ENCODE measurements around the gene ALKBH8.
A peak's percentile ranks its signal among the peaks of the same experiment; 100 is the strongest.
"Not testable (repeated sequence)": the region's sequence is repeated elsewhere in the genome, so short reads cannot be mapped to it uniquely, and the experiment has no call there.

The ALKBH8 gene

DNA sequence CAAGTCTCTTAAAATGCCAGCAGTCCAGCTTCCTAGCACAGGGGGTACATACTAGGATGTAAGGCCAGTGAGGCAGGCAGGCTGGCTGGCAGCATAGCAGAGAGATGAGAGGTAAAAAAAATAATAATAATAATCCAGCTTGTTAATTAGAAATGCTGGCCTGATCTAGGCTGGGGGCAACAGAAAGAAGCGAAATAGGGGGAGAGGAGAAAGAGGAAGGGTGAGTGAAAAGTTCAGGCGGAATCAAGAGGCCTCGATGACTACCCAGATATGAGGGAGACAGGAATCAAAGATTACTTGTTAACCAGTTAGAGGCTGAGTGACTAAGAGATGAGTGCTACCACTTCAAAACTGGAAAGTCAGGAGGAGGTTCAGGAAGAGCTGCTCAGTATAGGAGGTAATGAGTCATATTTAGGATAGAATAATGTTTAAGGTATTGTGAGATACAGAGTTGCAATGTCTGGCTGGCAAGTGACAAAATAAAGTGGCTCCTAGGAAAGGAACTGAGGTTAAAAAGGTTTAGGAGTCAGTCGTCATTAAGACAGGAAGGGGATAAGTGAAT lies 2.8 kb downstream of the ALKBH8 start:
- Mint-ChIP-seq H3K4me1 (ENCODE audit: low read depth) (peaks cover 62% of the 10 kb centered on the region), H3K4me3 (peak overlapping the region; percentile 63), H3K27me3 (no peaks in the 10 kb centered on the region), H3K36me3 (peaks cover 3% of the 10 kb centered on the region), H3K9me3 (ENCODE audit: low read depth) (no peaks in the 10 kb centered on the region), H3K27ac (peak overlapping the region; percentile 70)

DNA sequence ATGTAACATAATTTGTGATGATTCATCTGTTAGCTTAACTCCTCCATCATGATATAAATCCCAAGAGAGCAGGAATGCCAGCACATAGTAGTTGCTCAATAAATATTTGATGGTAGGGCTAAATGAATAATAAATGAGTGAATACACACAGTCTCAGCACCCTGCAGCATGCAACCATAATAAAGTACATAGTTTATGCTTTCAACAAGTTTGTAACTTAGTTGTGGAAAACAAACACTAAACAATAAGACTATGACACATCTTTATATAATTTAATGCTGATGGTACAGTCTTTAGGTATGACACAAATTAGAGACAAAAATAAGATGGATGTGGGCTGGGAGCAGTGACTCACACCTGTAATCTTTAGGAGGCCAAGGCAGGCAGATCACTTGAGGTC lies 3.8 kb downstream of the ALKBH8 start:
- H3K27me3 Mint-ChIP-seq = no peaks in the 10 kb centered on the region
- peak overlapping the region; percentile 70 for H3K27ac Mint-ChIP-seq
- peaks cover 56% of the 10 kb centered on the region for H3K4me1 Mint-ChIP-seq (ENCODE audit: low read depth)
- no peaks in the 10 kb centered on the region for H3K9me3 Mint-ChIP-seq (ENCODE audit: low read depth)
- peaks cover 3% of the 10 kb centered on the region for H3K36me3 Mint-ChIP-seq
- peak overlapping the region; percentile 62 for H3K4me3 Mint-ChIP-seq

DNA sequence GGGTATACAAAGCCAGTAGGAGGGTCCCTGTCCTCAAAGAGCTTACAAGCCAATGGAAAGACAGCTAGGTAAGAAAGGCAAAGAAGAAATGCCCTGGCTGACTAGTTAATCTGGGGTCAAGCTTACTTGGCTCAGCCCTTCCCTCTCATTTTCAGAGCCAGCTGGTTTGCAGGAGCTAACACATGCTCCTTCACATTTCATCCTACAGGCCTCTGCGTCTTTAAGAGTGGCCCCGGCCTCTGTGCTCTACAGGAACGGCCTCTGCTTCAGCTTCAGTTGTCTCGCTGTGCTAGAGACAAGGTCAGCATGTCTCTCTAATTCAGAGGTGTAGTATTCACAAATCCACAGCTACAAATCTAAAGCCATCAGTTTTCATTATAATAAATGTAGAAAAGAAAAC lies 15.2 kb downstream of the ALKBH8 start:
- Mint-ChIP-seq H3K4me3 (no peak overlapping the region), H3K36me3 (peaks cover 14% of the 10 kb centered on the region), H3K27me3 (no peaks in the 10 kb centered on the region), H3K4me1 (ENCODE audit: low read depth) (peaks cover 7% of the 10 kb centered on the region), H3K27ac (no peak overlapping the region), H3K9me3 (ENCODE audit: low read depth) (no peaks in the 10 kb centered on the region)

DNA sequence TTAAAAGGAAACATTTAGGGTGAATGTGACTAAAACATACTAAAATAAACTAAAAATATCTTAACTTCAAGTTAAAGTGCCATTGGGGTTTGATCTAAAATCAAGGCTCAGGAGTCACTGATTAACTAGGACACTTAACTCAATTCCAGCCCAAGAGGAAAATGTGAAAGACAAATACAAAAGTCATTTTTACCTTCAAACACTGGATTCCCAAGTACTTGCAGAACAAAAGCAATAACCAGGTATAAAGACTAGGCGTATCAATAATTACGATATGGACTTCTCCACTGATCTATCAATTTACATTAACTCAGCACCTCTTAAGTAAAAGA lies 15.6 kb downstream of the ALKBH8 start:
- Mint-ChIP-seq H3K36me3 (peaks cover 14% of the 10 kb centered on the region), H3K27me3 (no peaks in the 10 kb centered on the region), H3K9me3 (ENCODE audit: low read depth) (no peaks in the 10 kb centered on the region), H3K4me1 (ENCODE audit: low read depth) (peaks cover 11% of the 10 kb centered on the region), H3K4me3 (no peak overlapping the region), H3K27ac (no peak overlapping the region)

DNA sequence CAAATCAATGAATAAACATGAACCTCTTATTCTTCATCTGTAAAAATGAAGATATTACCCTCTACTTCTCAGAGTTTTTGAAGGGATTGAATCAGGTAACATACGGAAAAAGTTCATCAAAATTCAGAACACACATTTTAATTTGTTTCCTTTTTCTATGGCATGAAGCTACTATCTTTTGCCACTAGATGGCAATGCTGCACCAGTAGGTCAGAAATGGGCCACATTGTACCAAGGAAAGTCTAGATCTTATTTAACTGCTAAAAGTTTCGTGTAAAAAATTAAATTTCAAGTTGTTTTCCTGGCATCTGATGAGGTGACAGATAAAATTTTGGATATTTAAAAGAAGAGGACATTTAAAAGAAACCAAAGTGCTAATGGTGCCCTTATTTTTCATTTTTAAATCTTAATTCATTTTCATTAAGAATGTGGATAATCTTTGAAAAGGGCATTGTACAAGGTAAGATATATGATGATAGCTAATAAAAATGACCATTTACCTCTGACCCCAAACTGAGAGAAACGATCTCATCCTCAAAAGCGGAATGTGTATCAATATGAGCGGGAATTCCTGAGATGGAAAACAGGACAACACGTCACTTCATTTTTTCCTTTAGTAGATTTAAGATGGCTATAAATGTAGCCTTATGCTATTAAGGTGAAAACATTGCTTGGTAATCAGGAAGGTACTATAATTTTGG lies 16.1 kb downstream of the ALKBH8 start:
- H3K36me3 Mint-ChIP-seq = peaks cover 14% of the 10 kb centered on the region
- no peak overlapping the region for H3K27ac Mint-ChIP-seq
- peaks cover 14% of the 10 kb centered on the region for H3K4me1 Mint-ChIP-seq (ENCODE audit: low read depth)
- H3K4me3 Mint-ChIP-seq = no peak overlapping the region
- H3K27me3 Mint-ChIP-seq = no peaks in the 10 kb centered on the region
- no peaks in the 10 kb centered on the region for H3K9me3 Mint-ChIP-seq (ENCODE audit: low read depth)

DNA sequence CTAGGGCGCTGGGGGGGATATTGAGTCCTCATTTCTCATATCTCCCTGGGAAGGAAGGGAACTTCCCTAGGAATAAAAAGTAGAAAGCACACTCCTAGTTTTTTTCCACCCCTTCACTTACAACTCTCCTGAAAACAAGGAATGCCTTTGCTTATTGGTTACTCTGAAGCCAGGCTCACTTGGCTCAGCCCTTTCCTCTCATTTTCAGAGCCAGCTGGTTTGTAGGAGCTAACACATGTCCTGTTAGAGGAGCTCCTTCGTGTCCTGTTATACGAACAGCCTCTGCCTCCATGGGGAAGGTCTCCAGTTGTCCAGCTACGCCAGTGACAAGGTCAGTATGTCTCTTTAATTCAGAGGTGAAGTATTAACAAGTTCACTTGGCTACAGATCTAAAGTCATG lies 17.6 kb downstream of the ALKBH8 start:
- H3K9me3 Mint-ChIP-seq (ENCODE audit: low read depth) = no peaks in the 10 kb centered on the region
- H3K4me3 Mint-ChIP-seq = no peak overlapping the region

DNA sequence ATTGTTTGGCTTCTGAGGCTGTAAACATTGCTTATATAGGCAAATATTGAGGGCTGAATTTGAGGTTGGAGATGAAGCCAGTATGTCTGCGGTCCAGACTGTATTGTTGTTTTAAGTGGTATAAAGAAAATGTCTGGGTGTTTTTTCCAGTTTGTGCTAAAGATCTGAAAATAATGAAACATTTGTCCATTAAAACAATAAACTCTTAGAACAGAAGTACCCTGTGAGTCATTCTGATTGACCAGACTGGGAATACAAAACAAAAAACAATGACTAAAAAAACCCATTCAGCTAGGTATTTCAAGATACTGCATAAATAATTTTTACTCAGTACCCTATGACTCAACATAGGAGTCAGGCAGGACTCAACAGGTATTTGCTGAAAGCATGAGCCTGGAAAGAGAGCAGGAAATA lies 20.4 kb downstream of the ALKBH8 start:
- H3K4me3 Mint-ChIP-seq = no peak overlapping the region
- peaks cover 14% of the 10 kb centered on the region for H3K4me1 Mint-ChIP-seq (ENCODE audit: low read depth)
- peaks cover 16% of the 10 kb centered on the region for H3K36me3 Mint-ChIP-seq
- no peaks in the 10 kb centered on the region for H3K27me3 Mint-ChIP-seq
- no peaks in the 10 kb centered on the region for H3K9me3 Mint-ChIP-seq (ENCODE audit: low read depth)
- H3K27ac Mint-ChIP-seq = no peak overlapping the region

More for the DNA sequence above, 17.6 kb downstream of the ALKBH8 start:
- Mint-ChIP-seq H3K4me1 (ENCODE audit: low read depth) (peaks cover 14% of the 10 kb centered on the region), H3K27ac (no peak overlapping the region), H3K36me3 (peaks cover 14% of the 10 kb centered on the region), H3K27me3 (no peaks in the 10 kb centered on the region)

DNA sequence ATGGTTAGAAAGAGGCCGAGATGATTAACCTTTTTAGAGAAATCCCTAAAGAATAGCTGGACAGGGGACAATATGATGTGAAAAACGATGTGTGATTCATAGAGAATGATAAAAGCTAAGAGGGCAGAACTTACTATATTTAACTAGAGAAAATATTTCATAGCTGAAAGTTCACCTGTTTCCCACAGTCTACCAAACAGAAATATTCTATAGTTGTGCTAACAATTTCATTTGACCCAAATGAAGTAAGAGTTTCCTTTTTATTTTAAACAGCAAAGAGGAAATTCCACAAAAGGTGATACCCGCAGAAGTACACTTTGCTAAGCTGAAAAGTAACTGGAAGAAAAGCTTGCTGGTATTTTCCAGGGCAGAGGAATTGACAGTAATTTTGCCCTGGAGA lies 26.7 kb downstream of the ALKBH8 start:
- no peaks in the 10 kb centered on the region for H3K4me1 Mint-ChIP-seq (ENCODE audit: low read depth)
- peaks cover 31% of the 10 kb centered on the region for H3K36me3 Mint-ChIP-seq
- H3K9me3 Mint-ChIP-seq (ENCODE audit: low read depth) = no peaks in the 10 kb centered on the region
- H3K27me3 Mint-ChIP-seq = no peaks in the 10 kb centered on the region
- no peak overlapping the region for H3K27ac Mint-ChIP-seq
- no peak overlapping the region for H3K4me3 Mint-ChIP-seq

DNA sequence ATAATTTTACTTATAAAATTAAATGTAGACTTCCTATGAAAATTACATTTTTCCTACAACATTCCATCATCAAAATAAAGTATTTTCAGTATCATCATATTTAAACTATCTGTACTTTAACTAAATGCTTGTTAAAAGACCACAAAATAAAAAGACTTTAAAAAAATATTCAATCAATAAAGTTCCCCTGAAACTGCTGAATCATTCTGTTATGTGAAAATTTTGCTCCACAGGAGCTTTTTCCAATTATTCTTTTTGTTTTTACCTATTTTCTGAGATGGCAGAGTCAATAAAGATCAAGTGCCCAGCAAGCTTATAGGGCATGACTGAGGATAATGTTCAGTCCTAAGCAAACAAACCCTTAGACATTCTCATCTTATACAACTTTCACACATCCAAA lies 27.3 kb downstream of the ALKBH8 start:
- Mint-ChIP-seq H3K9me3 (ENCODE audit: low read depth) (no peaks in the 10 kb centered on the region), H3K36me3 (peaks cover 31% of the 10 kb centered on the region), H3K4me3 (no peak overlapping the region), H3K27me3 (no peaks in the 10 kb centered on the region), H3K27ac (no peak overlapping the region), H3K4me1 (ENCODE audit: low read depth) (no peaks in the 10 kb centered on the region)

DNA sequence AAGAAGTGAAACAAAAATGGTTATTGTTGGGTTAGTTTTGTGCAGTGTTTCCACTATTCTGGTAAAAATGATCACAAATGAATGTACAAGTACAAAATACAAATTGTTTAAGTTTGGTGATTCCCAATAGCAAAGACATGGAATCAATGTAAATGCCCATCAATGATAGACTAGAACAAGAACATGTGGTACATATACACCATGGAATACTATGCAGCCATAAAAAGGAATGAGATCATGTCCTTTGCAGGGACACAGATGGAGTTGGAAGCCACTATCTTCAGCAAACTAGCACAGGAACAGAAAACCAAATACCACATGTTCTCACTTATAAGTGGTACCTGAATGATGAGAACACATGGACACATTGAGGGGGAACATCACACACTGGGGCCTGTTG lies 28.4 kb downstream of the ALKBH8 start:
- not testable (repeated sequence) for H3K9me3 Mint-ChIP-seq (ENCODE audit: low read depth); H3K4me1 Mint-ChIP-seq (ENCODE audit: low read depth); H3K27me3 Mint-ChIP-seq; H3K4me3 Mint-ChIP-seq; H3K27ac Mint-ChIP-seq
- H3K36me3 Mint-ChIP-seq = peaks cover 31% of the 10 kb centered on the region

DNA sequence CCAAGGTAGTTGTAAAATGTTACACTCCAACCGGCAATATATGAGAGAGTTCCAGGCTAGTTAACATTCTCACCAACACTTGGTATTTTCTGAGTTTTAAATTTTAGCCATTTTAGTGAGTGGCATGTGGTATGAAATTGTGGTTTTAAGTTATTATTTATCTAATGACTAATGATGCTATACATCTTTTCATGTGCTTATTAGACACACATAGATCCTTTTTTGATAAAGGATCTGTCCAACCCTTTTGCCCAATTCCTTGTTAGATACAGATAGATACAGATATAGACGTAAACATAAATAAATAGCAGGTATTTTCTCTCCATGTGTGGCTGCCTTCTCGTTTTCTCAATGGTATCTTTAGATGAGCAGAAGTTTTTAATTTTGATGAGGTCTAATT lies 39.3 kb downstream of the ALKBH8 start:
- no peaks in the 10 kb centered on the region for H3K27me3 Mint-ChIP-seq
- H3K27ac Mint-ChIP-seq = no peak overlapping the region
- no peak overlapping the region for H3K4me3 Mint-ChIP-seq
- H3K4me1 Mint-ChIP-seq (ENCODE audit: low read depth) = no peaks in the 10 kb centered on the region
- H3K9me3 Mint-ChIP-seq (ENCODE audit: low read depth) = no peaks in the 10 kb centered on the region
- peaks cover 26% of the 10 kb centered on the region for H3K36me3 Mint-ChIP-seq

DNA sequence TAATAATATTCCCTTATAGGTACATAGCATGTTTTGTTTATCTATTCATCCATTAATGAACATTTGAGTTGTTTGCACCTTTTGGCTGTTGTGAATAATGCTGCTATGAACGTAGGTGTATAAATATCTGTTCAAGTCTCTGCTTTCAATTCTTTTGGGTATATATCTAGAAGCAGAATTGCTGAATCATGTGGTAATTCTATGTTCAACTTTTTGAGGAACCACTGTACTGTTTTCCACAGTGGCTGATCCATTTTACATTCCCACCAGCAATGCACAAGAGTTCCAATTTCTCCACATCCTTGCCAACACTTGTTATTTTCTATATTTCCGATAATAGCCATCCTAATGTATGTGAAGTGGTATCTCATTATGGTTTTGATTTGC lies 56.7 kb downstream of the ALKBH8 start:
- Mint-ChIP-seq H3K9me3 (ENCODE audit: low read depth) (no peaks in the 10 kb centered on the region), H3K4me1 (ENCODE audit: low read depth) (no peaks in the 10 kb centered on the region), H3K36me3 (peaks cover 42% of the 10 kb centered on the region), H3K4me3 (no peak overlapping the region), H3K27me3 (no peaks in the 10 kb centered on the region), H3K27ac (no peak overlapping the region)

DNA sequence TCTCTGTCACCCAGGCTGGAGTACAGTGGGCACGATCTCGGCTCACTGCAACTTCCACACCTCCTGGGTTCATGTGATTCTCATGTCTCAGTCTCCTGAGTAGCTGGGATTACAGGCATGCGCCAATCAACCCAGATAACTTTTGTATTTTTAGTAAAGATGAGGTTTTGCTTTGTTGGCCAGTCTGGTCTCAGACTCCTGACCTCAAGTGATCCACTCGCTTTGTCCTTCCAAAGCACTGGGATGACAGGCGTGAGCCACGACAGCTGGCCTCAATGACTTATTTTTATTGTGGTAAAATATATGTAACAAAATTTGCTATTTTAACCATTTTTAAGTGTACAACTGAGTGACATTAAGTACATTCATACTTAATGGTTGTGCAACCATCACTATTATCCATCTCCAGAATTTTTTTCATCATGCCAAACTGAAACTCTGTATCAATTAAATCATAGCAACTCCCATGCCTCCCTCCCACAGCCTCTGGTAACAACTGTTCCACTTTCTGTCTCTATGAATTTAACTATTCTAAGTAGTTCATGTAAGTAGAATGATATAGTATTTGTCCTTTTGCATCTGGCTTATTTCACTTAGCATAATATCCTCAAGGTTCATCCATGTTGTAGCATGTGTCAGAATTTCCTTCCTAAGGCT lies 57.2 kb downstream of the ALKBH8 start:
- Mint-ChIP-seq H3K27me3 (no peaks in the 10 kb centered on the region), H3K36me3 (peaks cover 44% of the 10 kb centered on the region), H3K27ac (no peak overlapping the region), H3K9me3 (ENCODE audit: low read depth) (no peaks in the 10 kb centered on the region), H3K4me1 (ENCODE audit: low read depth) (no peaks in the 10 kb centered on the region), H3K4me3 (no peak overlapping the region)

DNA sequence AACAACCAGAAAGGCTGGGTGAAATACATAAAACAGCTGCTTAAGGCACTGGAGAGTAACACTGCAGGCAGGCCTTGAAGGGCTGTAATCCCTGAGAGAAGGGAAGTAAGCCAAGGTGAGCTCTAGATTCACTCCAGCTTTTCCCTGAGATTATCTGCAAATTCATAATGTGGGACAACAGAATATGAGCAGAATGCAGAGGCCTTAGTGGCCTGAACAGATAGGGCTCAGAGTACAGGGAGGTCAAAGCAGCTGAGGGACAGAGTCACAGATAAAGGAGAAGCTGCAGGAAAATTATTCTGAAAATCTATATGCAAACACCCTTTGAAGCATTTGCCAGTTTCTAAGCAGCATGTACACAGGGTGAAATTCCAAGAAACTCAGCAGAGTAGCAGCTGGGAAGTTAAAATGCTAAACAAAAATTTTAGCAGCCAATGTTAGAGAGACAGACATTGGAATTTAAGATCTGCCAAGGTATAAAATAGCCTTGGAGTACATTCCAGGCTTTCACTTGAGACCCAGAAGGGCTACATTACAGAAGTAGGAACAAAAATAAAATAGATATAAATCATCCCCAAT lies 59.8 kb downstream of the ALKBH8 start:
- H3K4me3 Mint-ChIP-seq = no peak overlapping the region
- H3K36me3 Mint-ChIP-seq = peaks cover 62% of the 10 kb centered on the region
- H3K27ac Mint-ChIP-seq = no peak overlapping the region
- H3K9me3 Mint-ChIP-seq (ENCODE audit: low read depth) = peaks cover 9% of the 10 kb centered on the region
- H3K27me3 Mint-ChIP-seq = no peaks in the 10 kb centered on the region
- H3K4me1 Mint-ChIP-seq (ENCODE audit: low read depth) = no peaks in the 10 kb centered on the region

DNA sequence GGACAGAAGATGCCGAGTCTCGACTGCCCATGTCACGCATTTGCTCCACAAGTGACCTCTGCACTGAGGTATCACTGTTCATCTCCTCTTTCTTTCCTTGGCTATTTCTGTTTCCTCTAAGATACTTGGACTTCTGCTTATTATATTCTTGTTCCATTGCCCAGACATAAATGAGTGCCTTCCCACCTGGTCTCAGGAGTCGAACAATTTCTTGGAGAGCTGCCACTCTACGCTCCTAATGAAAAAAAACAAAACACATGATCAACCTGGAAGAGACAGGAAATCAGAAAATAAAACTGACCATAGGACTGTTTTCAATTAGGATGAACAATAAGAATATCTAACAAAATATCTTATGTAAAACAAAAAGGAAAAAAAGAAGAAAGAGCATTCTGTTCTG lies 60.6 kb downstream of the ALKBH8 start:
- Mint-ChIP-seq H3K4me3 (no peak overlapping the region), H3K27me3 (no peaks in the 10 kb centered on the region), H3K9me3 (ENCODE audit: low read depth) (peaks cover 9% of the 10 kb centered on the region), H3K27ac (no peak overlapping the region), H3K4me1 (ENCODE audit: low read depth) (no peaks in the 10 kb centered on the region), H3K36me3 (peaks cover 58% of the 10 kb centered on the region)

Measured in activated naive CD8-positive, alpha-beta T cell (primary cell).